ENCODE data around the gene HBE1. TPM values are rescaled to one million over a fixed set of nuclear protein-coding genes. Genes with fewer than 3 reads are reported as not detected.

Gene HBE1
- total and polyA plus RNA-seq, 10 of the 15 experiments (the other 5 are each of a cell fraction or from before 2014, with no cell fraction given): 0.13 to 2.7 (median 0.62) TPM; not detected in 5

DNA sequence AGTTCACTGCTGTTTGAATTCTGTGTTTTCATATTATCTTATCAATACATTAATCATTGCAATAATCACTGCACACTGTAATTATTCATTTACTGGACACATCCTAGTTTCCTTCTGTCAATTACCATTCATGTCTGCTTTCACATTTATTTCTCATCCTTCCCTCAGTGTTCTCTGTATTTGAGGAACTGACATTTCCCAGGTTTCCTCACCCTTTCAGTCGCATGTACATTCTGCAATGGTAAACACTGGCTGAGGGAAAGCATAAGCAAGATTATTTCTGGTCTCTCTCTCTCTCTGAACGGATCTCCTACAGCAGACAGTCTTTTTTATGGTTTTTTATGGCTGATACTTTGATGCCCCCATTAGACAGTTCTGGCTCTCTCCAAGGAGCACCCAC lies 31.3 kb downstream of the HBE1 start (continued):
- TF ChIP-seq E2F8 (IDR thresholded peaks at IDR 0.05; ENCODE audit: low read depth, partially characterized antibody) (no peak), CREB1 (IDR thresholded peaks at IDR 0.05; ENCODE audit: low read depth) (no peak)

DNA sequence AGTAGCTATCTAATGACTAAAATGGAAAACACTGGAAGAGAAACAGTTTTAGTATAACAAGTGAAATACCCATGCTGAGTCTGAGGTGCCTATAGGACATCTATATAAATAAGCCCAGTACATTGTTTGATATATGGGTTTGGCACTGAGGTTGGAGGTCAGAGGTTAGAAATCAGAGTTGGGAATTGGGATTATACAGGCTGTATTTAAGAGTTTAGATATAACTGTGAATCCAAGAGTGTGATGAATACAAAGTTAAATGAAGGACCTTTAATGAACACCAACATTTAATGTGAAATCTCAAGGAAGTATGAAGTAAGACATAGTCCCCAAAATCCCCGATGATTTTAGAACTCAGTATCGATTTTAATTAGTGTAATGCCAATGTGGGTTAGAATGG lies 32.3 kb downstream of the HBE1 start:
- no peak overlapping the region for H3K4me2 ChIP-seq (ENCODE audit: control insufficient read depth, insufficient read depth)
- H3K27ac ChIP-seq (ENCODE audit: control insufficient read depth, insufficient read depth): no peak overlapping the region
- H4K20me1 ChIP-seq (ENCODE audit: control insufficient read depth, insufficient read depth): no peaks in the 10 kb centered on the region
- ChIA-PET CTCF (no interaction called here), SMC1A (ENCODE audit: uncharacterized antibody, unreplicated experiment) (interaction anchor here (0.7 kb wide), 1 partner anchor 10 kb away, joined by 3 read pairs; no protein-coding TSS in a partner anchor), RAD21 (ENCODE audit: unreplicated experiment) (no interaction called here), POLR2A (no interaction called here)
- H3K9me3 ChIP-seq (replicated peaks; ENCODE audit: control insufficient read depth, insufficient read depth, low read length): no peaks in the 10 kb centered on the region
- in situ Hi-C loops (cut with MboI) (no loop called here), intact Hi-C loops (cut with micrococcal nuclease; ENCODE audit: unreplicated experiment) (no loop called here)
- no peaks in the 10 kb centered on the region for H3K36me3 ChIP-seq (ENCODE audit: control insufficient read depth in 2 of 2, insufficient read depth in 2 of 2, low read length in 1 of 2)
- no TSS peak for BruUV-seq (replicated peaks)
- no peak overlapping the region for H2AFZ ChIP-seq (ENCODE audit: control insufficient read depth, low read depth, low read length)
- ATAC-seq (no peak), DNase-seq (ENCODE audit: low read depth, low spot score) (no peak), FAIRE-seq (no peak)
- no peak overlapping the region for H3K9ac ChIP-seq (ENCODE audit: control insufficient read depth, insufficient read depth, low read length)
- H3K79me2 ChIP-seq (ENCODE audit: control insufficient read depth, insufficient read depth, low read length): no peaks in the 10 kb centered on the region
- no peaks in the 10 kb centered on the region; the same call in 1 of the 2 replicates for H3K4me1 ChIP-seq (ENCODE audit: control insufficient read depth, insufficient read depth, low read length)
- H3K27me3 ChIP-seq (replicated peaks in 1 of 2; ENCODE audit: control insufficient read depth in 2 of 2, insufficient read depth in 2 of 2, low read length in 1 of 2): no peaks in the 10 kb centered on the region
- H3K4me3 ChIP-seq: no peak overlapping the region
- 60% methylated on average over 2 of the region's 2 CpGs for WGBS (ENCODE audit: insufficient coverage, insufficient replicate concordance, low lambda C conversion rate, missing lambda C conversion rate)
- no peak for TF ChIP-seq IRF3 (IDR thresholded peaks at IDR 0.05)
- TF ChIP-seq ZNF622 (IDR thresholded peaks at IDR 0.05): no peak
- TF ChIP-seq YY1 (IDR thresholded peaks at IDR 0.05; ENCODE audit: low read depth, low read length): no peak
- TF ChIP-seq, protein P1, sequence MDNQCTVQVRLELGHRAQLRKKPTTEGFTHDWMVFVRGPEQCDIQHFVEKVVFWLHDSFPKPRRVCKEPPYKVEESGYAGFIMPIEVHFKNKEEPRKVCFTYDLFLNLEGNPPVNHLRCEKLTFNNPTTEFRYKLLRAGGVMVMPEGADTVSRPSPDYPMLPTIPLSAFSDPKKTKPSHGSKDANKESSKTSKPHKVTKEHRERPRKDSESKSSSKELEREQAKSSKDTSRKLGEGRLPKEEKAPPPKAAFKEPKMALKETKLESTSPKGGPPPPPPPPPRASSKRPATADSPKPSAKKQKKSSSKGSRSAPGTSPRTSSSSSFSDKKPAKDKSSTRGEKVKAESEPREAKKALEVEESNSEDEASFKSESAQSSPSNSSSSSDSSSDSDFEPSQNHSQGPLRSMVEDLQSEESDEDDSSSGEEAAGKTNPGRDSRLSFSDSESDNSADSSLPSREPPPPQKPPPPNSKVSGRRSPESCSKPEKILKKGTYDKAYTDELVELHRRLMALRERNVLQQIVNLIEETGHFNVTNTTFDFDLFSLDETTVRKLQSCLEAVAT (IDR thresholded peaks at IDR 0.05): no peak
- TF ChIP-seq NR2F1 (conservative IDR thresholded peaks at IDR 0.05): no peak
- TF ChIP-seq ATF3 (IDR thresholded peaks at IDR 0.05; ENCODE audit: borderline replicate concordance, extremely low read depth, low read depth, low read length): no peak
- no peak for TF ChIP-seq IKZF2 (IDR thresholded peaks at IDR 0.05)
- no peak for TF ChIP-seq TARDBP (IDR thresholded peaks at IDR 0.05; ENCODE audit: borderline replicate concordance)
- TF ChIP-seq HDAC6 (IDR thresholded peaks at IDR 0.05; ENCODE audit: unreplicated experiment): no peak
- TF ChIP-seq IRF4 (IDR thresholded peaks at IDR 0.05; ENCODE audit: low read depth, low read length): no peak
- TF ChIP-seq CEBPZ (IDR thresholded peaks at IDR 0.05; ENCODE audit: low read depth, low read length): no peak
- no peak for TF ChIP-seq MTA3 (IDR thresholded peaks at IDR 0.05; ENCODE audit: borderline replicate concordance, low read length)
- TF ChIP-seq ZSCAN29 (IDR thresholded peaks at IDR 0.05): no peak
